ENCODE measurements around the gene KHDRBS2.

The KHDRBS2 gene

DNA sequence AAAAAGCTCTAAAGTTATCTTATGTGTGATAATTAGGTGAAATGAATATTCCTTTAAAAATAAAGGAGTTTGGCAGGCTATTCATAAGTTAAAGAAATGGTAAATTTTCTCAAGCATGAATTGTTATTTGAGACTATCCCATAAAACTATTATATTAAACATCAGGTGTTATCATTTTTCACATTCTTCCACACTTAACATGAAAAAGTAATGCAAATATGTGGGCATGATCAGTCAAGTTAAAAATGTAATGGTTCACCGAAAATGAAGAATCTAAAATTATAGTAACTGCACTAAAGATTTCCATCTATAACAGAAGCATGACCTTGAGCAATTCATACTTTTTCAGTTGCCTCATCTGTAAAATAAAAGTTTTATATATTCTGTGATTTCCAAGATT, 110.8 kb downstream of the KHDRBS2 start:
- DNase-seq (ENCODE audit: low spot score): no peak

DNA sequence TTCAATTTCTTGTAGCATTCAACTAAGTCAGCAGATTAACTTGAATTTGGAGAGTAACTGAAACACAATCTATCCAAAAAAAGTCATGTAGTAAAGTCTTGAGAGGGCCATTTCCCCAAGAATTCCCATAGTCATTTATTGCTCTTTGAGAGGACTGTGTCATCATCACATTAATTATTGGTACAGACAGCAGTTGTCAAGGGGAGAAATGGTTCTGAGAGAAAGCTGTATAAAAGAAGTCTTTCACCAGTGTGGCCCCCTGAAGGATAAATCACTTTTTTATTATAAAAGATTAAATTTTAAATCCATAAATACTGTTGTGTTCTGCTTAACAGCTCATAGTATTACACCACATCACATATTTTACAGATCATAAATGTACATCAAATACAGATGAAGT, 111.5 kb downstream of the KHDRBS2 start:
- no peak for DNase-seq (ENCODE audit: low spot score)

GRCh38 chr6:62167736-62168135, 118.3 kb downstream of the KHDRBS2 start:
- DNase-seq (ENCODE audit: low spot score): no peak

- no peak for DNase-seq (ENCODE audit: low spot score)
These were observed 123.2 kb downstream of the KHDRBS2 start for GRCh38 chr6:62162858-62163257.

DNA sequence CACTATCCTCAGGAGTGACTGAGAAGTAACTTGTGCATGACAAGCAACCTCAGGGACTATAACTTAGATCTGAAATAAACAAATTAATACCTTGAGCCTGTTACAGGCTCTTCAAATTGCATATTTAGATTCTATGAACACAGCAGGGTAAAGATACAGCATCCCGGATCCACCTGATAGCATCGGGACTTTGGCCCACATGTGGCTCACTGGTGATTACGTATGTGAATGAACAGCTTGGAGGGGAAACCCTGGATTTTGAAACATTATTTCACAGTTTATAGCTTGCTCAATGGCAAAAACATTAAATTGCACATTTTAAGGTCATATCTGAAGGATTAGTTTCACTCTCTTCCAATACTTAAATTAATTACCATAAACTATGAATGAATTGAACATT, 133.2 kb downstream of the KHDRBS2 start:
- no peak for DNase-seq (ENCODE audit: low spot score)

GRCh38 chr6:62150048-62150663, 135.9 kb downstream of the KHDRBS2 start:
- peak; percentile 48 for DNase-seq (ENCODE audit: low spot score)

- DNase-seq (ENCODE audit: low spot score): no peak
These were observed 138.8 kb downstream of the KHDRBS2 start for GRCh38 chr6:62146954-62147853.

DNA sequence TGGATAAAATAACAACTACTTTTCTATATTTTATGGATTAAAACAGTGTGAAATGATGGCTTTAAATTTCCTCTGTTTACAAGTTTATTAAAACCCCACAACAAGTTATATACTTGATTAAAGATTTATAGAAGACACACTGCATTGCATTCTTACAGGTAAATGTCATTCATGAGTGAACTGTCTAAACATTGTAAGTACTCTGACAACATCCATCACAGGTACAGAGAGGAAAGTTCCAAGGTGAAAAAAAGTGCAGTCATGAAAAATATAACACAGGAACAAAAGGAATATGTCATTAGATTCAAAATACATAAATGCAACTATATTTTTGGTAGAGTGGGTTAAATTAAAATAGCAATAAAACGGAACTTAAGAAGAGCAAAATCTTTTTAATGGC, 156.9 kb downstream of the KHDRBS2 start:
- no peak for DNase-seq (ENCODE audit: low spot score)

GRCh38 chr6:62119401-62119800, 166.6 kb downstream of the KHDRBS2 start:
- no peak for DNase-seq (ENCODE audit: low spot score)

- no peak for DNase-seq (ENCODE audit: low spot score)
These were observed 182.7 kb downstream of the KHDRBS2 start for GRCh38 chr6:62103186-62103859.

DNA sequence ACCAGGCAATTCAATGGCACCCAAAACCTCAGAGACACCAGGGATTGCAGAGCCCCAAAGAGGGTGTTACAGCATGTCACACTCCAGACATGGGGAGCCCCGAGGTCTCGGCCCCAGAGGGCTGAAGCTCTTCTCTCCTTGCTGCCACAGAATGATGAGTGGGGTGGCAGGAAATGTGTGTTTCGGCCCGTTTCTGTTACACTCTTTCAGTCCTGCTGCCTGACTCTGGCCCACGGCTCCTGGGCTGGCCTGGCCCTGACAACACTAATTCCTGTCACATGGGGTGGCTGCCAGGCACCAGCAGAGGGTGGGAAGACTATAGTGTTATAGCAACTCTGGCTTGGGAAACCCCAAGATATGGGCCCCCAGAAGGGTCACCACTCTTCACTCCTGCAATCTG, 183.6 kb downstream of the KHDRBS2 start:
- no peak for DNase-seq (ENCODE audit: low spot score)

GRCh38 chr6:62090442-62091229, 195.4 kb downstream of the KHDRBS2 start:
- DNase-seq (ENCODE audit: low spot score): no peak

DNA sequence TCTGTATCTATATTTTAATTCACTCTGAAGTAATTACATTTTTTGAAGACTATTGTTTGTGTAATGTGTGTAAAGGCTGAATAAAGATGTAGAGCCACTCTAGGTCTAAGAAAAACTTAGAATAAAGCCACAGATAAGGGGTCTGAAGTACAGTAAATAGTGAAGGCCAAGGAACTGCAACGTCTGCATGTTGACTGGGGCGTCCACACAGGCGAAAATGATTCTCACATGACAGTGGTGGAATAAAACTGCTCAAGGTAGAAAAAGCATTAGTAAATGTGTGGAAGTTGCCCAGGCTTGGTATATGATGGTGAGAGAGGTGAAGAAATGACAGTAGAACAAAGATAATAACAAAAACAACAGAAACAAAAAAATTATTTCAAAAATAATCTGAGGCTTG, 196.2 kb downstream of the KHDRBS2 start:
- no peak for DNase-seq (ENCODE audit: low spot score)

DNA sequence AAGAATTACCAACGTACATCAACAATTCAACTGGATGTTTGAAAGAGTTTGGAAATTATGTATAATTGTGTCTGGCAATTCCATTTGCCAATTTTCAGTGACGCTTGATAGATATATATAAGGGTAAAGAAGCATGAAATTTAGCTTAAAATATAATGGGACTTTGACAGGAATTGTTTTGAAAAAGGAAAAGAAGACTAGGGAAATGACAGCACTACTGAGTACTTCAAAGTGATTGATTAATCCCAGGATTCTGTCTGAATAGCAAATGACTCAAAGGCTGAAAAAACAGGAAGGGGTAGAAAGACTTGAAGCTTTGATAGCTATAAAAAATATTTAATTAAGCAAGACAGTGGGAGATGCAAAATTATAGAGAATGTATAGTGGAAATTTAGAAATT, 200.0 kb downstream of the KHDRBS2 start:
- no peak for DNase-seq (ENCODE audit: low spot score)

GRCh38 chr6:62075869-62076268, 210.2 kb downstream of the KHDRBS2 start:
- DNase-seq (ENCODE audit: low spot score): no peak

- no peak for DNase-seq (ENCODE audit: low spot score)
These were observed 226.1 kb downstream of the KHDRBS2 start for GRCh38 chr6:62059901-62060300.

GRCh38 chr6:62057300-62057699, 228.7 kb downstream of the KHDRBS2 start:
- DNase-seq (ENCODE audit: low spot score): no peak

GRCh38 chr6:62045502-62045901, 240.5 kb downstream of the KHDRBS2 start:
- no peak for DNase-seq (ENCODE audit: low spot score)

DNA sequence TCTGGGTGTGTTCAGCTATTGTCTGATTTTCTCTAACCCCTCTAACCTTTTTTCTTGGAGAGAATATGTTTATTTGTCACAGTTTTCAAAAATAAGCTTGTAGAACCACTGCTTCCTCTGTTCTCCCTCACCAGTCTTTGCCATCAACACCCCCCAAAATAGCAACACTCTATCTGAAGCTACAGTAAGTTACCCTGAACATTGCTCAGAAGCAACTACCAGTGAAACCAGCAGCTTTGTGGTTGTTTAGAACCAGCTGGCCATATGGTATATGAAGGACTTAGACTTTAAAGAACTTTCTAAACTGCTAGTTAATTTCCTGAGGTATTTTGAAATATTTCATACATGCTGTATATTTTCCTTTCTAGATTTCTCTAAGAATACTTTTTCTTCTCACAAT, 242.9 kb downstream of the KHDRBS2 start:
- no peak for DNase-seq (ENCODE audit: low spot score)

DNA sequence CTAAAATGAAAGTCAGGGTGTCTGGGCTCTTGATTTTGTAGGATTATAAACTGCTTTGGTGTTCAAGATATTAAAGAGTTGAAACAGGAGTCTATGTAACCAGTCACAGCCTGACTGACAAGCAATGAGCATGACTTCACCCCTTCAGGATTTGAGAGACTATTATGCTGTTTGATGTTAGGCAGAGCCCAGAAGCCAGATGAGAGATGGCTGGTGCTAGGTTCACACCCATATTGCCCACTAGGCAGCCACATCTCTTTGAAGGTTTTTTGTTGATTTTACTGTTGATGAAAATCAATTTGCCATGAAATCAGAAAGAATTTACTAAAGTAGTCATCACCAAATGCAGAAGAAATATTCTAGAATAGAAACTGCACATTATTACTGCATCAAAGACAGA, 243.6 kb downstream of the KHDRBS2 start:
- DNase-seq (ENCODE audit: low spot score): no peak

DNA sequence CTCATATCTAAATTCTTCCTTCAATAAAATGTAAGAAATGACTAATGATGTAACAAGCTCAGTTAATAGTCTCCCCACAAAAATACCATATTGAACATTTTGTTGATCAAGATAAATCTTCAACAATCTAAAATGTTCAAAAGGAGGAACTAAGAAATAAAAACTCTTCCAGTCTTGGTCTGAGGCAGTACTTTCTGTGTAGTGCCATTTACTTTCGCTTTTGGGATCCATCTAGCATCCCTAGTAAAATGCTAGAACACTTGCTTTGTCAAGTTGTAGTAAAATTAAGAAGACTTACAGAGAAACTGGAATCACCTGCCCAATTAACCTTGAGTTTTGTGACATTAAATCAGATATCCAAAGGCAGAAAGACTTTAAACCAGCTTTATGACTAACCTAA, 246.4 kb downstream of the KHDRBS2 start:
- no peak for DNase-seq (ENCODE audit: low spot score)

- no peak for DNase-seq (ENCODE audit: low spot score)
These were observed 248.6 kb downstream of the KHDRBS2 start for GRCh38 chr6:62037445-62037844.
